Calu3 (cell line): ENCODE results near the gene POR. TPM values are rescaled to one million over a fixed set of nuclear protein-coding genes. Genes with fewer than 3 reads are reported as not detected.
A peak's percentile ranks its signal among the peaks of the same experiment; 100 is the strongest.
"Not testable (repeated sequence)": the region's sequence is repeated elsewhere in the genome, so short reads cannot be mapped to it uniquely, and the experiment has no call there.

Source experiments
- BruUV-seq: library from RNA; stranded (reverse); fragments of 400-500 nt; replicated peaks from 2 replicates; lab custom pipeline; 2021; lab: Mats Ljungman, UMichigan
- CTCF ChIA-PET: fragments of 300-600 bp; sonication (Branson Sonifier 250); formaldehyde crosslinking; loops from one replicate; lab custom pipeline; 2022; ENCODE audit warnings: antibody characterized with exemption; lab: Charles Lee
- DNase-seq: peaks from one replicate; pipeline ENCODE4 v3.0.0; 2022
- H3K27ac Mint-ChIP-seq: one replicate; pipeline ENCODE4 v1.8.0; 2022; ENCODE audit warnings: mixed read lengths; ENCODE audit not compliant: unreplicated experiment
- H3K27me3 Mint-ChIP-seq: one replicate; pipeline ENCODE4 v1.8.0; 2022; ENCODE audit warnings: mixed read lengths; ENCODE audit not compliant: unreplicated experiment
- H3K36me3 Mint-ChIP-seq: one replicate; pipeline ENCODE4 v1.8.0; 2022; ENCODE audit warnings: mild to moderate bottlenecking, moderate library complexity, mixed read lengths; ENCODE audit not compliant: insufficient read depth, unreplicated experiment
- H3K4me1 Mint-ChIP-seq: one replicate; pipeline ENCODE4 v1.8.0; 2022; ENCODE audit warnings: mild to moderate bottlenecking, low read depth, mixed read lengths; ENCODE audit not compliant: unreplicated experiment
- H3K4me3 Mint-ChIP-seq: one replicate; pipeline ENCODE4 v1.8.0; 2022; ENCODE audit warnings: mild to moderate bottlenecking, low read depth, moderate library complexity, mixed read lengths; ENCODE audit not compliant: unreplicated experiment
- H3K9me3 Mint-ChIP-seq: one replicate; pipeline ENCODE4 v1.8.0; 2022; ENCODE audit warnings: low read depth, mixed read lengths; ENCODE audit not compliant: unreplicated experiment
- intact Hi-C: fragments of 100-400 bp; cut with micrococcal nuclease; formaldehyde crosslinking; loops from one replicate; pipeline ENCODE4 v1.10.0; 2022; ENCODE audit not compliant: unreplicated experiment
- total RNA-seq: library from RNA; stranded (reverse); gene quantifications from 2 replicates; pipeline ENCODE4 v1.2.3, GENCODE V29; 2022
- TF ChIP-seq, protein P1 (sequence below): fragments of 200-600 bp; IDR thresholded peaks from one replicate; pipeline ENCODE4 v1.8.0; 2022; ENCODE audit warnings: antibody characterized with exemption; ENCODE audit not compliant: unreplicated experiment

Gene POR
- total RNA-seq, 1 experiment from 2014 or later = 65.8 TPM

DNA sequence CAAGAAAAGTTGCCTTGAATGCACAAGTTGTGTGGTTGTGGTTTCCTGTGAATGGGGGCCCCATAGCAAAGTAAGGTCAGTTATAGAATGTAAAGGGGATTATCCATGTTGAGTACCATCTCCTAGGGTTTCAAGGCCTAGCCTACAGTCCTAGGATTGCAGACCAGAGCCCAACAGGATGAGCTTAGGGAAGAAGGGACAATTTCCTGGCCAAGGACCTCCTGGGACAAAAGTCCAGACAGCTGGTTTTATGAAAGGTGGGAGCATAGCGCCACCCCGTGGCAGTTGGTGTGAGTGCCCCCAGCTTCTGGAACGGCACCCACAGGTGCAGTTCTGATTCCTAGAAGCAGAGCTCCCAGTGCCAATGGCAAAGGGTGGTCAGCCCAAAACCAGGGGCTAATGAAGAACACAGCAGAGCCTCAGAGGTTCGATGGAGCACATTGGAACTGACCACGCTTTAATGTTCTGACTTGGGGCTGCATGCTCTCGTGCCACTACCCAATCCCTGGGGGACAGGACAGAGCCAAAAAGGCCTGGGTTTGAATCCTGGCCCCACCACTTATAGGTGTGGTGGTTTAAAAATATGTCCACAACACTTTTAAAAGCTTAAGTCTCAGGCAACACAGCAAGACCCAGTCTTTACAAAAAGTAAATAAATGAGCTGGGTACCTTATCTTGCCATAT is 105.2 kb downstream of the POR start:
- BruUV-seq = no TSS peak
- intact Hi-C loops = loop anchor here (1.0 kb wide), 1 partner anchor 154 kb away; no protein-coding TSS in a partner anchor
- DNase-seq = peak; percentile 69
- Mint-ChIP-seq H3K4me1 (no peaks in the 10 kb centered on the region), H3K27ac (no peak overlapping the region), H3K9me3 (no peaks in the 10 kb centered on the region), H3K27me3 (no peaks in the 10 kb centered on the region), H3K4me3 (no peak overlapping the region), H3K36me3 (peaks cover 7% of the 10 kb centered on the region)
- TF ChIP-seq, protein P1, sequence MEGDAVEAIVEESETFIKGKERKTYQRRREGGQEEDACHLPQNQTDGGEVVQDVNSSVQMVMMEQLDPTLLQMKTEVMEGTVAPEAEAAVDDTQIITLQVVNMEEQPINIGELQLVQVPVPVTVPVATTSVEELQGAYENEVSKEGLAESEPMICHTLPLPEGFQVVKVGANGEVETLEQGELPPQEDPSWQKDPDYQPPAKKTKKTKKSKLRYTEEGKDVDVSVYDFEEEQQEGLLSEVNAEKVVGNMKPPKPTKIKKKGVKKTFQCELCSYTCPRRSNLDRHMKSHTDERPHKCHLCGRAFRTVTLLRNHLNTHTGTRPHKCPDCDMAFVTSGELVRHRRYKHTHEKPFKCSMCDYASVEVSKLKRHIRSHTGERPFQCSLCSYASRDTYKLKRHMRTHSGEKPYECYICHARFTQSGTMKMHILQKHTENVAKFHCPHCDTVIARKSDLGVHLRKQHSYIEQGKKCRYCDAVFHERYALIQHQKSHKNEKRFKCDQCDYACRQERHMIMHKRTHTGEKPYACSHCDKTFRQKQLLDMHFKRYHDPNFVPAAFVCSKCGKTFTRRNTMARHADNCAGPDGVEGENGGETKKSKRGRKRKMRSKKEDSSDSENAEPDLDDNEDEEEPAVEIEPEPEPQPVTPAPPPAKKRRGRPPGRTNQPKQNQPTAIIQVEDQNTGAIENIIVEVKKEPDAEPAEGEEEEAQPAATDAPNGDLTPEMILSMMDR = peak; percentile 64
- CTCF ChIA-PET = interaction anchor here (0.6 to 1.7 kb wide), 5 partner anchors 148 to 291 kb away, joined by 3 to 22 read pairs (median 5); no protein-coding TSS in a partner anchor

DNA sequence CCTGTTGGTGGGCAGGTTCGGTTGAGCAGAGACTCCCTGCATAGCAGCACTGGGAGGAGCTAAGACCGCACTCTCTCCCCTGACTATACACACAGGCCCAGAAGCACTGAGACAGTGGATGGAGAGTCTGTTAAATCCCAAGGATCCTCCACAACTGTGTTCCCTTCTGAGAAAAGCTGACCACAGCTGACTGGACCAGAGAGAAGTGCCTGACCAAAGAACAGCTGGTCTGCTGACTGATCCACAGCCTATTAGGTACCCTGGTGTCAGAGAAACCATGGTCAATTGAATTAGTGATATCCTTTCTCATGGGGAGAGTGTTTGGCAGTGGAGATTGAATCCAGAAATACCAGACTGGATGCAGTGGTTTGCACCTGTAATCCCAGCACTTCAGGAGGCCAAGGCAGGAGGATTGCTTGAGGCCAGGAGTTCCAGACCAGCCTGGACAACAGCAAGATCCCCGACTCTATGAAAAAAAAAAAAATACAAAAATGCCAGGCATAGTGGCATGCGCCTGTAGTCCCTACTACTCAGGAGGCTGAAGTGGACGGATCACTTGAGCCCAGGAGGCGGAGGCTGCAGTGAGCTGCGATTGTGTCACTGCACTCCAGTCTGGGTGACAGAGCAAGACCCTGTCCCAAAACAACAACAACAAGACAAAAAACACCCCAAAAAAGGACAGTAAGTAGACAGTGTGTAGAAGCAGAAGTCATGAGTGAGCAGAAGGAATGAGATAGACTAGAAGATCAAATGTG is 107.2 kb downstream of the POR start:
- Mint-ChIP-seq H3K4me3 (no peak overlapping the region), H3K27me3 (no peaks in the 10 kb centered on the region), H3K36me3 (peaks cover 13% of the 10 kb centered on the region), H3K4me1 (no peaks in the 10 kb centered on the region), H3K9me3 (no peaks in the 10 kb centered on the region), H3K27ac (no peak overlapping the region)
- no peak for DNase-seq
- intact Hi-C loops = no loop called here
- TF ChIP-seq, protein P1 = no peak
- CTCF ChIA-PET = no interaction called here
- BruUV-seq = no TSS peak

DNA sequence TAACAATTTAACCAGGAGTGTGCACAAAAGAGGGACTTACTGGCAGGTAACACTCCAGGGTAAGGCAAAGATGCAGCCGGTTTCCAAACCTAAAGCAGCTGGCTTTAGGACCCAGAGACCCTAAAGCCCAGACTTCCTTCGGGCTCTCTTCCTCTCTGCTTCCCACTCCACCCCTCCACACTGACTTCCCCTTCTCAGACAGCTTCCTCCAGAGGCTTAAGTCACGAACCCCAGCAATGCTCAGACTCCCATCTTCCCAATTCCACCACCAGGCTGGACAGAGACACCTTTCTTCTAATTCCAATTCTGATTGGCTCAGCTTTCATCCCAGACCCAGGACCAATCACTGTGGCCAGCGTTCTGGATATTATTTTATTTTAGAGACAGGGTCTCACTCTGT is 108.0 kb downstream of the POR start:
- CTCF ChIA-PET = no interaction called here
- DNase-seq = no peak
- no peaks in the 10 kb centered on the region for H3K27me3 Mint-ChIP-seq
- no peaks in the 10 kb centered on the region for H3K4me1 Mint-ChIP-seq
- H3K36me3 Mint-ChIP-seq = peaks cover 15% of the 10 kb centered on the region
- no TSS peak for BruUV-seq
- H3K27ac Mint-ChIP-seq = no peak overlapping the region
- H3K9me3 Mint-ChIP-seq = no peaks in the 10 kb centered on the region
- H3K4me3 Mint-ChIP-seq = no peak overlapping the region
- intact Hi-C loops = no loop called here
- TF ChIP-seq, protein P1 = no peak

DNA sequence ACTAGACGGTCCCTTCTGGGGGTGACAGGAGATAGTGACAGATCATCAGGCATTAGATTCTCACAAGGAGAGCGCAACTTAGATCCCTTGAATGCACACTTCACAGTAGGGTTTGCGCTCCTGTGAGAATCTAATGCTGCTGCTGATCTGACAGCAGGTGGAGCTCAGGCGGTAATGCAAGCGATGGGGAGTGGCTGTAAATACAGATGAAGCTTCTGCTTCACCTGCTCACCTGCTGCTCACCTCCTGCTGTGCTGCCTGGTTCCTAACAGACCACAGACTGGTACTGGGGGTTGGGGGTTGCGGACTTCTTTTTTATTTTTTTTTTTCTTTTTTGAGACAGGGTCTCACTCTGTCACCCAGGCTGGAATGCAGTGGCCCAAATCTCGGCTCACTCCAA is 114.7 kb downstream of the POR start:
- H3K36me3 Mint-ChIP-seq = peaks cover 17% of the 10 kb centered on the region
- intact Hi-C loops, H3K27ac Mint-ChIP-seq, DNase-seq, BruUV-seq, H3K27me3 Mint-ChIP-seq, H3K4me1 Mint-ChIP-seq, H3K4me3 Mint-ChIP-seq, H3K9me3 Mint-ChIP-seq: not testable (repeated sequence)
- CTCF ChIA-PET = interaction anchor here (0.7 kb wide), 1 partner anchor 163 kb away, joined by 3 read pairs; no protein-coding TSS in a partner anchor
